Testis (tissue), 2 donors: Measurements from ENCODE around the gene PIEZO2.

Experiments
- CTCF ChIP-seq, 3 experiments: fragments of 450-650 bp in 2 of 3; fragments of 200-600 bp in 1 of 3; sonication (generic) in 1 of 3; IDR thresholded peaks; one replicate each; pipeline ENCODE4 v1.5.1; 2016 to 2019; ENCODE audit warnings: antibody characterized with exemption in 3 of 3, mild to moderate bottlenecking in 2 of 3, moderate library complexity in 1 of 3
- POLR2A ChIP-seq: fragments of 450-650 bp; IDR thresholded peaks from one replicate; pipeline ENCODE4 v1.6.1; 2017; ENCODE audit warnings: antibody characterized with exemption, mild to moderate bottlenecking, moderate library complexity

GRCh38 chr18:10942998-10943397 lies 206.4 kb downstream of the PIEZO2 start:
- TF ChIP-seq CTCF (IDR thresholded peaks at IDR 0.05), result no peak
- no peak for TF ChIP-seq POLR2A
